NT2/D1 (cell line): ENCODE measurements around the gene EFCAB6.

Experiments used
- DNase-seq: peaks from one replicate; pipeline ENCODE4 v3.0.0-alpha.2; 2011; ENCODE audit warnings: low read depth, low spot score
- H3K27me3 ChIP-seq: 2 replicates; pipeline ENCODE4 v1.6.0; 2011; ENCODE audit warnings: mild to moderate bottlenecking; ENCODE audit not compliant: insufficient read length, insufficient read depth
- H3K36me3 ChIP-seq: 2 replicates; pipeline ENCODE4 v1.6.1; 2011; ENCODE audit warnings: mild to moderate bottlenecking, low read length, mixed read lengths; ENCODE audit not compliant: insufficient read depth, insufficient read length
- H3K4me1 ChIP-seq: 2 replicates; pipeline ENCODE4 v1.5.1; 2011; ENCODE audit not compliant: insufficient read depth, insufficient read length
- H3K4me3 ChIP-seq: 2 replicates; pipeline ENCODE4 v1.5.1; 2011; ENCODE audit warnings: low read depth; ENCODE audit not compliant: insufficient read length
- H3K9ac ChIP-seq: 2 replicates; pipeline ENCODE4 v1.6.0; 2011; ENCODE audit warnings: low read depth; ENCODE audit not compliant: insufficient read length
- H3K9me3 ChIP-seq: 2 replicates; pipeline ENCODE4 v1.5.1; 2011; ENCODE audit warnings: mild to moderate bottlenecking, low read length; ENCODE audit not compliant: insufficient read depth
- SUZ12 ChIP-seq: IDR thresholded peaks from 2 replicates; pipeline ENCODE4 v1.6.1; 2011; ENCODE audit not compliant: insufficient read length, insufficient read depth; ENCODE audit errors: extremely low read depth
- YY1 ChIP-seq: IDR thresholded peaks from 2 replicates; pipeline ENCODE4 v1.6.1; 2011; ENCODE audit not compliant: insufficient read length, insufficient read depth
- ZNF274 ChIP-seq: IDR thresholded peaks from 2 replicates; pipeline ENCODE4 v1.6.1; 2011; ENCODE audit warnings: mild to moderate bottlenecking, low read depth, low read length

The EFCAB6 gene

GRCh38 chr22:43776081-43776670, 35.9 kb downstream of the EFCAB6 start:
- no peak for TF ChIP-seq ZNF274
- no peak for TF ChIP-seq SUZ12
- no peak for TF ChIP-seq YY1
- no peak for DNase-seq
- Histone ChIP-seq H3K4me1 (no peaks in the 10 kb centered on the region), H3K9me3 (no peaks in the 10 kb centered on the region), H3K36me3 (no peaks in the 10 kb centered on the region), H3K27me3 (no peaks in the 10 kb centered on the region), H3K4me3 (no peak overlapping the region), H3K9ac (no peak overlapping the region)

GRCh38 chr22:43774318-43774915, 37.7 kb downstream of the EFCAB6 start:
- H3K36me3 ChIP-seq: no peaks in the 10 kb centered on the region
- no peaks in the 10 kb centered on the region for H3K9me3 ChIP-seq
- no peaks in the 10 kb centered on the region for H3K4me1 ChIP-seq
- no peak overlapping the region for H3K9ac ChIP-seq
- H3K4me3 ChIP-seq: no peak overlapping the region
- no peak for TF ChIP-seq SUZ12
- no peak for TF ChIP-seq YY1
- no peak for TF ChIP-seq ZNF274
- H3K27me3 ChIP-seq: no peaks in the 10 kb centered on the region
- DNase-seq: no peak

GRCh38 chr22:43772831-43773230, 39.3 kb downstream of the EFCAB6 start:
- TF ChIP-seq YY1 (no peak), ZNF274 (no peak), SUZ12 (no peak)
- no peak for DNase-seq
- Histone ChIP-seq H3K9me3 (no peaks in the 10 kb centered on the region), H3K9ac (no peak overlapping the region), H3K4me3 (no peak overlapping the region), H3K27me3 (no peaks in the 10 kb centered on the region), H3K36me3 (no peaks in the 10 kb centered on the region), H3K4me1 (no peaks in the 10 kb centered on the region)

GRCh38 chr22:43755452-43755851, 56.7 kb downstream of the EFCAB6 start:
- no peaks in the 10 kb centered on the region for H3K9me3 ChIP-seq
- no peaks in the 10 kb centered on the region for H3K4me1 ChIP-seq
- no peak overlapping the region for H3K9ac ChIP-seq
- no peaks in the 10 kb centered on the region for H3K27me3 ChIP-seq
- no peak overlapping the region for H3K4me3 ChIP-seq
- no peak for DNase-seq
- no peaks in the 10 kb centered on the region for H3K36me3 ChIP-seq
- TF ChIP-seq SUZ12: no peak
- no peak for TF ChIP-seq ZNF274
- no peak for TF ChIP-seq YY1

- H3K9ac ChIP-seq: no peak overlapping the region
- H3K36me3 ChIP-seq: no peaks in the 10 kb centered on the region
- H3K4me1 ChIP-seq: no peaks in the 10 kb centered on the region
- no peaks in the 10 kb centered on the region for H3K27me3 ChIP-seq
- H3K4me3 ChIP-seq: no peak overlapping the region
- TF ChIP-seq SUZ12 (no peak), YY1 (no peak), ZNF274 (no peak)
- no peaks in the 10 kb centered on the region for H3K9me3 ChIP-seq
- no peak for DNase-seq
These were observed 57.1 kb downstream of the EFCAB6 start for GRCh38 chr22:43755011-43755410.

GRCh38 chr22:43754176-43754575, 57.9 kb downstream of the EFCAB6 start:
- no peak for DNase-seq
- Histone ChIP-seq H3K4me1 (no peaks in the 10 kb centered on the region), H3K9me3 (no peaks in the 10 kb centered on the region), H3K9ac (no peak overlapping the region), H3K4me3 (no peak overlapping the region), H3K27me3 (no peaks in the 10 kb centered on the region), H3K36me3 (no peaks in the 10 kb centered on the region)
- no peak for TF ChIP-seq YY1
- no peak for TF ChIP-seq ZNF274
- no peak for TF ChIP-seq SUZ12

- Histone ChIP-seq H3K27me3 (no peaks in the 10 kb centered on the region), H3K4me3 (no peak overlapping the region), H3K4me1 (no peaks in the 10 kb centered on the region), H3K9ac (no peak overlapping the region), H3K36me3 (no peaks in the 10 kb centered on the region), H3K9me3 (no peaks in the 10 kb centered on the region)
- TF ChIP-seq ZNF274: no peak
- no peak for TF ChIP-seq YY1
- TF ChIP-seq SUZ12: no peak
- DNase-seq: no peak
These were observed 58.4 kb downstream of the EFCAB6 start for GRCh38 chr22:43753688-43754087.

GRCh38 chr22:43750751-43751150, 61.4 kb downstream of the EFCAB6 start:
- Histone ChIP-seq H3K9me3 (no peaks in the 10 kb centered on the region), H3K4me1 (no peaks in the 10 kb centered on the region), H3K27me3 (no peaks in the 10 kb centered on the region), H3K4me3 (no peak overlapping the region), H3K36me3 (no peaks in the 10 kb centered on the region), H3K9ac (no peak overlapping the region)
- TF ChIP-seq YY1 (no peak), SUZ12 (no peak), ZNF274 (no peak)
- no peak for DNase-seq
